MM.1S (cell line): Measurements from ENCODE around the gene LHX5.
A peak's percentile ranks its signal among the peaks of the same experiment; 100 is the strongest.

Experiments used
- DNase-seq: peaks from one replicate; pipeline ENCODE4 v3.0.0-alpha.2; 2015
- H2AFZ ChIP-seq: fragments of 300-600 bp; sonication (generic); 2 replicates; pipeline ENCODE4 v1.6.0; 2016; ENCODE audit warnings: antibody characterized with exemption, low read length
- H3F3A ChIP-seq: fragments of 300-600 bp; sonication (generic); 2 replicates; pipeline ENCODE4 v1.6.1; 2016; ENCODE audit warnings: mild to moderate bottlenecking, antibody characterized with exemption, low read length, moderate library complexity, mixed read lengths; ENCODE audit not compliant: insufficient read depth
- H3K27ac ChIP-seq: fragments of 300-600 bp; sonication (generic); 2 replicates; pipeline ENCODE4 v1.5.1; 2016; ENCODE audit warnings: mild to moderate bottlenecking, low read length
- H3K27me3 ChIP-seq: fragments of 300-600 bp; sonication (generic); replicated peaks from 2 replicates; pipeline ENCODE4 v1.6.0; 2016; ENCODE audit warnings: low read length; ENCODE audit not compliant: insufficient read depth
- H3K36me3 ChIP-seq: fragments of 300-600 bp; sonication (generic); replicated peaks from 2 replicates; pipeline ENCODE4 v1.6.1; 2016; ENCODE audit warnings: mild to moderate bottlenecking, low read length, mixed read lengths; ENCODE audit not compliant: insufficient read depth
- H3K4me1 ChIP-seq: fragments of 300-600 bp; sonication (generic); 2 replicates; pipeline ENCODE4 v1.6.1; 2016; ENCODE audit warnings: low read length, mixed read lengths
- H3K4me2 ChIP-seq: fragments of 300-600 bp; sonication (generic); 2 replicates; pipeline ENCODE4 v1.6.0; 2016; ENCODE audit warnings: low read depth, low read length
- H3K4me3 ChIP-seq: fragments of 300-600 bp; sonication (generic); 2 replicates; pipeline ENCODE4 v1.5.1; 2016; ENCODE audit warnings: low read length, mixed read lengths
- H3K79me2 ChIP-seq: fragments of 300-600 bp; sonication (generic); 2 replicates; pipeline ENCODE4 v1.6.1; 2016; ENCODE audit warnings: mixed run types, low read length, mixed read lengths
- H3K9ac ChIP-seq: fragments of 300-600 bp; sonication (generic); 2 replicates; pipeline ENCODE4 v1.6.1; 2016; ENCODE audit warnings: low read length, mixed read lengths
- H3K9me2 ChIP-seq: fragments of 300-600 bp; sonication (generic); replicated peaks from 2 replicates; pipeline ENCODE4 v1.6.1; 2016; ENCODE audit warnings: mild to moderate bottlenecking, low read length, mixed read lengths; ENCODE audit not compliant: insufficient read depth
- H3K9me3 ChIP-seq: fragments of 300-600 bp; sonication (generic); replicated peaks from 2 replicates; pipeline ENCODE4 v1.6.1; 2016; ENCODE audit warnings: mild to moderate bottlenecking, low read length, mixed read lengths; ENCODE audit not compliant: insufficient read depth
- H4K20me1 ChIP-seq: fragments of 300-600 bp; sonication (generic); 2 replicates; pipeline ENCODE4 v1.6.1; 2016; ENCODE audit warnings: mild to moderate bottlenecking, low read length, moderate library complexity, mixed read lengths; ENCODE audit not compliant: insufficient read depth
- EZH2 ChIP-seq: fragments of 300-600 bp; sonication (generic); optimal IDR thresholded peaks from 2 replicates; pipeline ENCODE3; 2017; ENCODE audit warnings: low read depth, mild to moderate bottlenecking, antibody characterized with exemption, low read length, mixed read lengths
- EZH2phosphoT487 ChIP-seq: fragments of 300-600 bp; sonication (generic); IDR thresholded peaks from 2 replicates; pipeline ENCODE4 v1.6.1; 2018; ENCODE audit warnings: antibody characterized with exemption, low read length
- TF ChIP-seq, protein P1 (sequence below): fragments of 300-600 bp; sonication (generic); IDR thresholded peaks from 2 replicates; pipeline ENCODE4 v1.5.1; 2016; ENCODE audit warnings: antibody characterized with exemption, low read length, mixed read lengths

The LHX5 gene

GRCh38 chr12:113462117-113462774 lies 9.4 kb downstream of the LHX5 start:
- no peak for TF ChIP-seq EZH2phosphoT487
- TF ChIP-seq, protein P1, sequence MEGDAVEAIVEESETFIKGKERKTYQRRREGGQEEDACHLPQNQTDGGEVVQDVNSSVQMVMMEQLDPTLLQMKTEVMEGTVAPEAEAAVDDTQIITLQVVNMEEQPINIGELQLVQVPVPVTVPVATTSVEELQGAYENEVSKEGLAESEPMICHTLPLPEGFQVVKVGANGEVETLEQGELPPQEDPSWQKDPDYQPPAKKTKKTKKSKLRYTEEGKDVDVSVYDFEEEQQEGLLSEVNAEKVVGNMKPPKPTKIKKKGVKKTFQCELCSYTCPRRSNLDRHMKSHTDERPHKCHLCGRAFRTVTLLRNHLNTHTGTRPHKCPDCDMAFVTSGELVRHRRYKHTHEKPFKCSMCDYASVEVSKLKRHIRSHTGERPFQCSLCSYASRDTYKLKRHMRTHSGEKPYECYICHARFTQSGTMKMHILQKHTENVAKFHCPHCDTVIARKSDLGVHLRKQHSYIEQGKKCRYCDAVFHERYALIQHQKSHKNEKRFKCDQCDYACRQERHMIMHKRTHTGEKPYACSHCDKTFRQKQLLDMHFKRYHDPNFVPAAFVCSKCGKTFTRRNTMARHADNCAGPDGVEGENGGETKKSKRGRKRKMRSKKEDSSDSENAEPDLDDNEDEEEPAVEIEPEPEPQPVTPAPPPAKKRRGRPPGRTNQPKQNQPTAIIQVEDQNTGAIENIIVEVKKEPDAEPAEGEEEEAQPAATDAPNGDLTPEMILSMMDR: peak; percentile 63
- H3K9me3 ChIP-seq: no peaks in the 10 kb centered on the region
- no peaks in the 10 kb centered on the region for H3K9me2 ChIP-seq
- no peaks in the 10 kb centered on the region for H3K36me3 ChIP-seq
- H3K27me3 ChIP-seq: peaks cover 23% of the 10 kb centered on the region; the same call in 1 of the 2 replicates
- no peak overlapping the region for H3K27ac ChIP-seq
- H3K4me1 ChIP-seq: no peaks in the 10 kb centered on the region
- no peak overlapping the region for H2AFZ ChIP-seq
- H3F3A ChIP-seq: no peaks in the 10 kb centered on the region
- H3K9ac ChIP-seq: no peak overlapping the region
- no peaks in the 10 kb centered on the region for H3K79me2 ChIP-seq
- H3K4me3 ChIP-seq: no peak overlapping the region
- peak overlapping the region; percentile 45; the same call in 1 of the 2 replicates for H3K4me2 ChIP-seq
- DNase-seq: peak; percentile 31
- H4K20me1 ChIP-seq: no peaks in the 10 kb centered on the region

- no peak for DNase-seq
- Histone ChIP-seq H3K4me3 (no peak overlapping the region), H2AFZ (no peak overlapping the region), H3K27me3 (peaks cover 23% of the 10 kb centered on the region; the same call in 1 of the 2 replicates), H3F3A (no peaks in the 10 kb centered on the region), H3K9ac (no peak overlapping the region), H3K27ac (no peak overlapping the region), H4K20me1 (no peaks in the 10 kb centered on the region), H3K4me2 (no peak overlapping the region), H3K9me2 (no peaks in the 10 kb centered on the region), H3K36me3 (no peaks in the 10 kb centered on the region), H3K4me1 (no peaks in the 10 kb centered on the region), H3K79me2 (no peaks in the 10 kb centered on the region), H3K9me3 (no peaks in the 10 kb centered on the region)
- TF ChIP-seq EZH2: no peak
- TF ChIP-seq, protein P1: peak; percentile 29
These were observed 10.0 kb downstream of the LHX5 start for GRCh38 chr12:113461666-113462065.

DNA sequence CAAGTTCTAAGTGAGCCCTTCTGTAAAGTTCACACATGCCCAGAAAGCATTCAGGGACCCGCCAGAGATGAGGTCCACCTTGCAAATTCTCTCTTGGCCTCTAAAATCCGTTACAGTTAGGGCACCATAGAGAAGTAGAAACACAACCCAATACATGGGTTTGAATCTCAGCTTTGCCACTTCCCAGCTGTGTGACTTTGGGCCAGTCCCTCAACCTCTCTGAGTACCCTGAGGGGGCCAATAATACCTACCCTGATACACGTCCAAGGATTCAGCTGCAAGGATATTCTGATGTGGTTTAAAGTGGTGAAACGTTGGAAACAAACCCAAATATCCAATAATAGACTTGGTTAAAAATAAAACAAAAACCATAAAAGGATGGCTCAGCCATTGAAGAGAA lies 11.7 kb downstream of the LHX5 start:
- Histone ChIP-seq H3K27me3 (peaks cover 17% of the 10 kb centered on the region; the same call in 1 of the 2 replicates), H3K4me3 (no peak overlapping the region), H3K79me2 (no peaks in the 10 kb centered on the region), H3K4me2 (no peak overlapping the region), H3F3A (no peaks in the 10 kb centered on the region), H3K27ac (no peak overlapping the region), H3K4me1 (no peaks in the 10 kb centered on the region), H4K20me1 (no peaks in the 10 kb centered on the region), H2AFZ (no peak overlapping the region), H3K36me3 (no peaks in the 10 kb centered on the region), H3K9me3 (no peaks in the 10 kb centered on the region), H3K9ac (no peak overlapping the region), H3K9me2 (no peaks in the 10 kb centered on the region)
- no peak for DNase-seq
- no peak for TF ChIP-seq EZH2phosphoT487
- TF ChIP-seq, protein P1: no peak
- TF ChIP-seq EZH2: no peak
